ENCODE measurements around the gene TPCN2. TPM values are rescaled to one million over a fixed set of nuclear protein-coding genes. Genes with fewer than 3 reads are reported as not detected.

The TPCN2 gene
- total and polyA plus RNA-seq, 2 experiments from 2014 or later: 39.4 to 42.2 TPM

- no peak overlapping the region for H3K4me3 ChIP-seq
- no peaks in the 10 kb centered on the region for H3K27me3 ChIP-seq
- H3K4me1 ChIP-seq (ENCODE audit: low read depth): peaks cover 2% of the 10 kb centered on the region
- H3K36me3 ChIP-seq: peaks cover 11% of the 10 kb centered on the region
- TF ChIP-seq CTCF (IDR thresholded peaks at IDR 0.05; ENCODE audit: low read depth, low read length): no peak
- no peaks in the 10 kb centered on the region for H3K9me3 ChIP-seq (ENCODE audit: low read depth)
- no peak overlapping the region for H3K27ac ChIP-seq
- no peak for DNase-seq (ENCODE audit: low read depth in 1 of 2, low spot score in 1 of 2)
These were observed 13.0 kb downstream of the TPCN2 start for GRCh38 chr11:69061713-69062053.

- H3K36me3 ChIP-seq: peaks cover 9% of the 10 kb centered on the region
- H3K4me1 ChIP-seq (ENCODE audit: low read depth): peaks cover 2% of the 10 kb centered on the region
- no peak for TF ChIP-seq CTCF (IDR thresholded peaks at IDR 0.05; ENCODE audit: low read depth, low read length)
- H3K9me3 ChIP-seq (ENCODE audit: low read depth): no peaks in the 10 kb centered on the region
- DNase-seq (ENCODE audit: low read depth in 1 of 2, low spot score in 1 of 2): no peak
- no peak overlapping the region for H3K27ac ChIP-seq
- H3K4me3 ChIP-seq: no peak overlapping the region
- no peaks in the 10 kb centered on the region for H3K27me3 ChIP-seq
These were observed 13.6 kb downstream of the TPCN2 start for GRCh38 chr11:69062169-69062855.

- Histone ChIP-seq H3K27me3 (no peaks in the 10 kb centered on the region), H3K9me3 (ENCODE audit: low read depth) (no peaks in the 10 kb centered on the region), H3K4me3 (no peak overlapping the region), H3K27ac (no peak overlapping the region), H3K4me1 (ENCODE audit: low read depth) (peaks cover 2% of the 10 kb centered on the region), H3K36me3 (peaks cover 7% of the 10 kb centered on the region)
- no peak for DNase-seq (ENCODE audit: low read depth in 1 of 2, low spot score in 1 of 2)
- no peak for TF ChIP-seq CTCF (IDR thresholded peaks at IDR 0.05; ENCODE audit: low read depth, low read length)
These were observed 14.3 kb downstream of the TPCN2 start for GRCh38 chr11:69062873-69063651.

- Histone ChIP-seq H3K4me3 (no peak overlapping the region), H3K4me1 (ENCODE audit: low read depth) (peaks cover 2% of the 10 kb centered on the region), H3K9me3 (ENCODE audit: low read depth) (no peaks in the 10 kb centered on the region), H3K36me3 (peaks cover 7% of the 10 kb centered on the region), H3K27me3 (no peaks in the 10 kb centered on the region), H3K27ac (no peak overlapping the region)
- DNase-seq (ENCODE audit: low read depth in 1 of 2, low spot score in 1 of 2): no peak
- no peak for TF ChIP-seq CTCF (IDR thresholded peaks at IDR 0.05; ENCODE audit: low read depth, low read length)
These were observed 15.0 kb downstream of the TPCN2 start for GRCh38 chr11:69063652-69064260.

GRCh38 chr11:69064394-69064957, 15.7 kb downstream of the TPCN2 start:
- Histone ChIP-seq H3K27me3 (no peaks in the 10 kb centered on the region), H3K4me1 (ENCODE audit: low read depth) (peaks cover 2% of the 10 kb centered on the region), H3K9me3 (ENCODE audit: low read depth) (no peaks in the 10 kb centered on the region), H3K4me3 (no peak overlapping the region), H3K36me3 (peaks cover 7% of the 10 kb centered on the region), H3K27ac (no peak overlapping the region)
- TF ChIP-seq CTCF (IDR thresholded peaks at IDR 0.05; ENCODE audit: low read depth, low read length): no peak
- DNase-seq (ENCODE audit: low read depth in 1 of 2, low spot score in 1 of 2): no peak

All from cardiac muscle cell (in vitro differentiated cells and primary cell).